Stimulated activated CD4-positive, alpha-beta T cell treated with anti-CD3 and anti-CD28 coated beads, TNF-alpha, amount 100 ng/mL, for 48 hours (primary cell): ENCODE data around the gene SPHK2.
"Not testable (repeated sequence)": the region's sequence is repeated elsewhere in the genome, so short reads cannot be mapped to it uniquely, and the experiment has no call there.

Experiments used
- DNase-seq, 3 donors: peaks; one replicate each; pipeline ENCODE4 v3.0.0-alpha.2; 2020; ENCODE audit warnings: low read depth in 3 of 3

SPHK2 gene

GRCh38 chr19:48658483-48658882, 39.2 kb downstream of the SPHK2 start:
- no peak for DNase-seq

GRCh38 chr19:48659768-48660167, 40.5 kb downstream of the SPHK2 start:
- DNase-seq = no peak

- DNase-seq = peak; percentile 69 to 75 (median 73)
These were observed 41.8 kb downstream of the SPHK2 start for GRCh38 chr19:48660852-48661710.

- no peak for DNase-seq
These were observed 42.4 kb downstream of the SPHK2 start for GRCh38 chr19:48661711-48662090.

DNA sequence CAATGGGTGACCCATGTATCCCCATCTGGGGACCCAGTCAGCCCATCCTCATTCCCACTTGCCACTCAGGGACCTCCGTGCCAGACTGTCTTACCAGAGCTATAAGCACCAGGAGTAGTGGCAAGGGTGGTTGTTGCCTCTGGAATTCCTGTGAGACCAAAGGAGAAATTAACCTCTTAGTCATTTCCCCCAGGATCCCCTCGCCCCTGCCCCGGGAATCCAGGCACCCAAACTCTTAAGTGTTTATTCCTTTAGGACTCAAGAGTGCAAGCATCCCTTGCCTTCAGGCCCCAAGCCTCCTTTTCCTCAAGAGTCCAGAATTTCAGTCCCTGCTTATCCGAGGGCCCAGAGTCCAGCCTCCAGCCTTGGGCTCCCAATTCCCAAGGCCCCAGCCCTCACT, 44.4 kb downstream of the SPHK2 start:
- DNase-seq = no peak

DNA sequence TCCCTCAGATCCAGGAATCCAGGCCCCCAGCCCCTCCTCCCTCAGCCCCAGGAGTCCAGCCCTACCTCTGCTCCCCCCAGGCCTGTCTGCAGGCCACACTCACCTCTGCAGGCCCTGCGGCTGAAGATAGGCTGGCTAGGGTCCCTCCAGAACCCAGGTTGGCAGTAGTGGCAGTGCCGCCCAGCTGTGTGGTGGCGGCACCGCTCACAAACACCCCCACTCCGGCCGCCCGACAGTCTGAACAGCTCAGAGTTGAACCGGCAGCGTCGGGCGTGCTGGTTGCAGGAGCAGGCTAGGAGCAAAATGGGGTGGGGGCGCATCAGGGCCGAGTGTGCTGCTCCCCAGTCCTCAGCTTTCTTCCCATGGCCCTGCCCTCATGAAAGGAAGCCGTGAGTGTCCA, 45.2 kb downstream of the SPHK2 start:
- no peak for DNase-seq

DNA sequence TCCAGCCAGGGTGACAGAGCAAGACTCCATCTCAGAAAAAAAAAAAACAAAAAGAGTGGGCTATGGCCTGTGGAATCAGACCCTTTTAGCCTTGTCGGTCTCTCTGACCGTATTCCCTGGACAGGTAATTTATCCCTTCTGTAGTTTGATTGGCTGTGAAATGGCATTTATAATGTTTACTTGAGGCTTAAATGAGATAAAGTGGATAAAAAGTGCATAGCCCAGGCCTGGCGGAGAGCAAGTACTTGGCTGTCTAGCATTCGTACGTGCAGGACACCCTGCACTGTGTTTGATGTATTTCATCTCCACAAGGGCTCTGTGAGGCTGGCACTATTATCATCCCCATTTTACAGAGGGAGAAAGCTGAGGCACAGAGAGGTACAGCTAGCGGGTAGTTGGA, 46.5 kb downstream of the SPHK2 start:
- no peak for DNase-seq

GRCh38 chr19:48668332-48668731, 49.0 kb downstream of the SPHK2 start:
- no peak for DNase-seq

GRCh38 chr19:48668761-48669160, 49.5 kb downstream of the SPHK2 start:
- no peak for DNase-seq

DNA sequence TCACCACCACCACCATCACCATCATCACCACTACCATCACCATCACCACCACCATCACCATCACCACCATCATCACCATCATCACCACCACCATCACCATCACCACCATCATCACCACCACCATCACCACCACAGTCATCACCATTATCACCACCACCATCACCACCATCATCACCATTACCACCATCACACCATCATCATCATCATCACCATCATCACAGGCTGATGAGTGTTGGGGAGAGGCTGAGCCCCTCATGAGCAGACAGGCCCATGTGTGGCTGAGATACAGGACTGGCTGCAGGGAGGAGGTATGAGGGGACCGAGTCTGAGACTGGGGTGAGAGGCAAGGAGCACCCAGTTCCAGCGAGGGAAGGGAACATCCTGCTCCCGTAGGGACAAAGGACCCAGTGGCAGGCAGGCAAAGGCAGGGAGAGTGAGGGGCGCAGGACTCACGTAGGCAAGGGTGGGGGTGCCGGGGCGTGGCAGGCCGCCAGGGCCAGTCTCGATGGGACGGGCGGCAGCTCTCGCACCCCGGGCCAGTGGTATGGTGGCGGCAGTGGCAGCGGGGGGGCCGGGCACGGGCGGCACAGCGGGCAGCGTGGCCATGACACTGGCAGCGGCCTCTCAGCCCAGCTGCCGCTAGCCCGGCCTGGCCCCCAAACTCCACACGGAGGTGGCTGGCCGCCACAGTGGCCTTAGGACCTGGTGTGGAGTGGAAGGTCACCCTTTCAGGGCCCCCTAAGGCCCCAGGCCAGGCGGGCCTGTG, 50.8 kb downstream of the SPHK2 start:
- DNase-seq = no peak

- DNase-seq = no peak
These were observed 51.6 kb downstream of the SPHK2 start for GRCh38 chr19:48670699-48671445.

DNA sequence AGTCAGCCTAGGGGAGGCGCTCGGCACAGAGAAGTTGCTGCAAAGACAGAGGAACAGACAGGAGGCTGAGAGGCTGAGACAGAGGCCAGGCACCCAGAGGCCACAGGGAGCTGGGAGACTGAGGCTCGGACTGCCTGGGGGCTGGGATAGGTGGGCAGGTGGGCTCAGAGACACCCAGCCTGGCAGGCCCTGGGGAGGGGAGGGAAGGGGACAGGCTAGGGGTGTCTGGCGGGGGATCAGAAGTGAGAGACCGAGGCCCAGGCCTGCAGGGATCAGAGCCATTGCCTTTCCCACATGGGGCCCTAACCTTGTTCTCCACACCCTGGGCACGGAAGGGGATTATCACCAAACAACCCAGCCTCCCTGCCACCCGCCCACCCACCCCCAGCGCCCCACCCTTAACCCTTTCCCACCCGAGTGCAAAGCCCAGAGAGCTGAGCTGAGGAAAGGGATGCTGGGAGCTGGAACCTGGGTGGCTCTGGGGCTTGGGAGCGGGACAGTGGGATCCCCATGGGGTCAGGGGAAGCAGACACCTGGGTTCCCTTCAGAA, 52.2 kb downstream of the SPHK2 start:
- no peak for DNase-seq

DNA sequence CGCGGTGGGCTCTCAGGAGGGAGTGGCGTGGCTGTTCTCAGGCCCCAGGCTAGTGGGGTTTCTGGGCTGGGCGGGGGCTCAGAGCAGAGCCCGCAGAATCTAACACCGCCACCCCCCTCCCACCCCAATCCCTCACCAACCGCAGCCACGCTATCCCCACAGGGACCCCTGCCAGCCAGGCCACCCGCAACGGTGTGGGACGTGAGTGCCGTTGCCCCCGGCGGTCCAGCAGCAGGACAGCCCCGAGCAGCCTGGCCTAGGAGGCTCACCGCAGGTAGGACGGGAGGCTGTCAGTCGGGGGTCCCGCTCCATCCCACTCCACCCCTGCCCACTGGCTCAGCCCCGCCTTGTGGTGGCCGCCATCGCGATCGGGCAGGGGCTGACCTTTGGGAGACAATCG, 53.7 kb downstream of the SPHK2 start, which contains the start of gene NTN5:
NTN5 (minus strand) TSS at position 24 of the 400 bp plus-strand sequence. CDS start 2,031 bp downstream, outside the sequence.
- DNase-seq = no peak

DNA sequence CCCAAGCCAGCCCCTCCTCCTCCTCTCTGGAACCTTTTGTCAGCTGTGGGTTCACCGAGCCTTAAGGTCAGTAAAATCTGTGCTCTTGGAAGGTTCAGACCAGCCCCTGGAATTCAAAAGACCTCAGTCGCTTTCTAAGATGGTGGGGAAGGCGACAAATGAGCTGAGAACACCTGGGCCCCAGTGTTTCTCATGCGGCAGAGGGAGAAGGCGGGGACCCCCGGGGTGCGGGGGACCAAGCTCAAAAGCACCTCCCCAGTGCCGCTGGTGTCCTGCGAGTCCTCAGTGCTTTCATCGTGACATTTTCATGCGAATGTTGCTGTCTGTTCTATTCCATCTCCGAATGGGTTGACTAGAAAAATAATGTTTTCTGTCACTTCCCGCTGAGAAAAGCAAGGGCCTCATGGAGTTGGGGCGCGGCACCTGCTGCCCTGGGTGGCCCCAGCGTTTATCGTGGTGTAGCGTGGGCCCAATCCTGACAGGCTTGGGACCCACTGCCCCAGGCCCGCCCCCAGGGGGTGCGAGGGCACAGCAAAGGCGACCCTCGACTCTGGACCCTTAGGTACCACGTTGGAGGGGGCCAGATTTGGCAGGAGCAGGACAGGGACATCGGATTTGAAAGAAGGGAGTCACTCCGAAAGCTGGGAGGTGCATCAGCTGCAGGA, 54.3 kb downstream of the SPHK2 start:
- no peak for DNase-seq

DNA sequence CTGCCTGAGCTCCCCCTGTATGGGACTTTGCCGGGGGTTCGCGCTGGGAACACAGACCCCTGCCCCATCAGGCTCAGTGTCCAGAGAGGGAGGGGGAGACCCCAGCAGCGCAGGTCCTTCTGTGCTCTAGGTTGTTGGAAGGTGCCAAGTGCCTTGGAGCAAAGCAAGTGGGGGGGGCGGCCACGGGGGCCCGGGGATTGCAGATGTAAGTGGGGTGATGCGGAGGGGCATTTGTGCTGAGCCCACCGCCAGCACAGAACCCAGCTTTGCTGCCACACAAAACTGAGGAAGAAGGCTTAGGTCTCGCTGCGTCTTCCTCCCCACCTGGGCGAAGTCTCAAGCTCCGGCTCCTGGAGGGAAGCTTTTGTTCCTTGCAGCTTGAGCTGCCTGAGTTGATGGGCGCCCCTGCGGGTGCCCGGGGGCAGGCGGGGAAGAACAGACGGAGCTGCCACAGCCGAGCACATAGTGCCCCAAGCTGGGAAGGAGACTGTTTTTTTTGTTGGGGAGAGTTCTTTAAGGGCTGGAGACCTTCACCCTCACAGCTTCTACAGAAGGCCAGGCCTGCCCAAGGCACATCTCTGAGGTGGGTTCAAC, 55.0 kb downstream of the SPHK2 start:
- DNase-seq = no peak

- peak; percentile 63 to 69 (median 69) for DNase-seq
These were observed 55.9 kb downstream of the SPHK2 start for GRCh38 chr19:48674921-48675824.

DNA sequence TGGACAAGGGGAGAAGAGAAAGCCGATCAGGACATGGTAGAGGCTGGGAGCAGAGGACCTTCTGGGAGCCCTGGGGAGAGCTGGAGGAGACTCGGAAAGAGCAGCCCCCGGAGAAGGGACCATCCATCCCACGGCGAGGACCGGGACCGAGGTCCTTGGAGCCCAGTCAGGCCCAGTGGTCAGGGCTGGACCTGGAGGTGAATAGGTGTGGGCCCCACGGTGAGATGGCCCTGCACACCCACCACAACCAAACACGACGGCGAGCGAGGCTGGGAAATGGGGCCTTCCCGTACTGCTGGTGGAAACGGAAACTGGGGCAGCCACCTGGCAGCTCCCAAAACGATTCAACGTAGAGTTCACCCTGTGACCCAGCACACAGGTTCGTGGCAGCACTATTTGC, 57.2 kb downstream of the SPHK2 start:
- no peak for DNase-seq

DNA sequence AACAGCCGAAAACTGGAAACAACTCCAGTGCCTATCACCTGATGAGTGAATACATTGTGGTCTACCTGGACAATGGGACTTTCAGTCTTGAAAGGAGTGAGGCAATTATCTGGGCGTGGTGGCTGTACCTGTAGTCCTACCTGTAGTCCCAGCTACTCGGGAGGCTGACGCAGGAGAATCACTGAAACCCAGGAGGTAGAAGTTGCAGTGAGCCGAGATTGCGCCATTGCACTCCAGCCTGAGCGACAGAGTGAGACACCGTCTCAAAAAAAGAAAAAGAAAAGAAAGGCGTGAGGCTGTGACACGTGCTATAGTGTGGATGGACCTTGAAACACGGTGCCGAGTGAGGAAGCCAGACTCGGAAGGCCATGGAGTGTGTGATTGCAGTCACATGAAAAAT, 57.6 kb downstream of the SPHK2 start:
- DNase-seq = no peak

GRCh38 chr19:48678201-48678600, 58.9 kb downstream of the SPHK2 start:
- DNase-seq = no peak

GRCh38 chr19:48680006-48680405, 60.7 kb downstream of the SPHK2 start:
- not testable (repeated sequence) for DNase-seq
